HG02943 (cell line): Measurements from ENCODE around the gene CCR4.
A peak's percentile ranks its signal among the peaks of the same experiment; 100 is the strongest.
"Not testable (repeated sequence)": the region's sequence is repeated elsewhere in the genome, so short reads cannot be mapped to it uniquely, and the experiment has no call there.

Experiments
- ATAC-seq: cut with Tn5 transposase; IDR thresholded peaks from one replicate; pipeline ENCODE4 v1.9.1; 2021; ENCODE audit warnings: mild to moderate bottlenecking, low read depth, moderate library complexity; ENCODE audit not compliant: unreplicated experiment

The CCR4 gene

GRCh38 chr3:32977861-32978260 is 26.4 kb downstream of the CCR4 start:
- ATAC-seq, result no peak

- ATAC-seq, result no peak
Observed at GRCh38 chr3:32978331-32978730, 26.9 kb downstream of the CCR4 start.

- ATAC-seq, result no peak
Observed at GRCh38 chr3:32983124-32983523, 31.7 kb downstream of the CCR4 start.

GRCh38 chr3:32984918-32985317 is 33.5 kb downstream of the CCR4 start:
- ATAC-seq, result not testable (repeated sequence)

GRCh38 chr3:32989171-32989570 is 37.7 kb downstream of the CCR4 start:
- no peak for ATAC-seq

- ATAC-seq, result no peak
Observed at GRCh38 chr3:32990116-32990515, 38.7 kb downstream of the CCR4 start.

GRCh38 chr3:32991781-32992180 is 40.3 kb downstream of the CCR4 start:
- no peak for ATAC-seq

GRCh38 chr3:32992310-32992686 is 40.9 kb downstream of the CCR4 start:
- peak; percentile 4 for ATAC-seq

GRCh38 chr3:32994045-32994444 is 42.6 kb downstream of the CCR4 start:
- no peak for ATAC-seq

- ATAC-seq, result no peak
Observed at GRCh38 chr3:32995098-32995497, 43.7 kb downstream of the CCR4 start.

- no peak for ATAC-seq
Observed at GRCh38 chr3:32996048-32996754, 44.8 kb downstream of the CCR4 start.

GRCh38 chr3:32996755-32997091 is 45.3 kb downstream of the CCR4 start:
- ATAC-seq, result no peak

- no peak for ATAC-seq
Observed at GRCh38 chr3:32998631-32999451, 47.4 kb downstream of the CCR4 start.

GRCh38 chr3:33000691-33001385 is 49.4 kb downstream of the CCR4 start:
- no peak for ATAC-seq

GRCh38 chr3:33001889-33002288 is 50.4 kb downstream of the CCR4 start:
- no peak for ATAC-seq

GRCh38 chr3:33003308-33003707 is 51.9 kb downstream of the CCR4 start:
- ATAC-seq, result no peak

GRCh38 chr3:33004205-33004604 is 52.8 kb downstream of the CCR4 start:
- no peak for ATAC-seq

GRCh38 chr3:33004961-33005360 is 53.5 kb downstream of the CCR4 start:
- ATAC-seq, result no peak
